ENCODE data around the gene IQCB1. TPM values are rescaled to one million over a fixed set of nuclear protein-coding genes. Genes with fewer than 3 reads are reported as not detected.

The IQCB1 gene
- total RNA-seq, 1 donor from 2014 or later = 16.0 TPM

DNA sequence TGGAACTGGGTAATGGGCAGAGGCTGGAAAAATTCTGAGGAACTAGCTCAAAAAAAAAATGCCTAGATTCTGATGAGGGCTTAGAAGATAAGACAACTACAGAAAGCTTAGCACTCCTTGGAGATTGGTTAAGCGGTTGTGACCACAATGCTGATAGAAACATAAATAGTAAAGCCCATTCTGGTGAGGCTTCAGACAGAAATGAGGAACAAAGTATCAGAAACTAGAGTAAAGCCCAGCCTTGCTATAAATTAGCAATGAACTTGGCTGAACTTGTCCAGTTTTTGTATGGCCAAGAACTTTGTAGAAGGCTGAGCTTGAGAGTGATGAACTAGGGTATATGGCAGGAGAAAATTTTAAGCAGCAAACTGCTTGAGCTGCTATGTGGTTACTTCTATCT, 110.7 kb downstream of the IQCB1 start:
- Histone ChIP-seq H3K27me3 (ENCODE audit: control insufficient read depth, insufficient read depth, low read length) (no peaks in the 10 kb centered on the region), H3K4me3 (ENCODE audit: low read depth, low read length) (no peak overlapping the region), H3K36me3 (ENCODE audit: control insufficient read depth, insufficient read depth, low read length) (no peaks in the 10 kb centered on the region)
- DNase-seq (ENCODE audit: low read depth) = no peak
- TF ChIP-seq, protein P1, sequence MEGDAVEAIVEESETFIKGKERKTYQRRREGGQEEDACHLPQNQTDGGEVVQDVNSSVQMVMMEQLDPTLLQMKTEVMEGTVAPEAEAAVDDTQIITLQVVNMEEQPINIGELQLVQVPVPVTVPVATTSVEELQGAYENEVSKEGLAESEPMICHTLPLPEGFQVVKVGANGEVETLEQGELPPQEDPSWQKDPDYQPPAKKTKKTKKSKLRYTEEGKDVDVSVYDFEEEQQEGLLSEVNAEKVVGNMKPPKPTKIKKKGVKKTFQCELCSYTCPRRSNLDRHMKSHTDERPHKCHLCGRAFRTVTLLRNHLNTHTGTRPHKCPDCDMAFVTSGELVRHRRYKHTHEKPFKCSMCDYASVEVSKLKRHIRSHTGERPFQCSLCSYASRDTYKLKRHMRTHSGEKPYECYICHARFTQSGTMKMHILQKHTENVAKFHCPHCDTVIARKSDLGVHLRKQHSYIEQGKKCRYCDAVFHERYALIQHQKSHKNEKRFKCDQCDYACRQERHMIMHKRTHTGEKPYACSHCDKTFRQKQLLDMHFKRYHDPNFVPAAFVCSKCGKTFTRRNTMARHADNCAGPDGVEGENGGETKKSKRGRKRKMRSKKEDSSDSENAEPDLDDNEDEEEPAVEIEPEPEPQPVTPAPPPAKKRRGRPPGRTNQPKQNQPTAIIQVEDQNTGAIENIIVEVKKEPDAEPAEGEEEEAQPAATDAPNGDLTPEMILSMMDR (IDR thresholded peaks at IDR 0.05; ENCODE audit: insufficient read depth, low read length, poor library complexity, severe bottlenecking) = no peak

DNA sequence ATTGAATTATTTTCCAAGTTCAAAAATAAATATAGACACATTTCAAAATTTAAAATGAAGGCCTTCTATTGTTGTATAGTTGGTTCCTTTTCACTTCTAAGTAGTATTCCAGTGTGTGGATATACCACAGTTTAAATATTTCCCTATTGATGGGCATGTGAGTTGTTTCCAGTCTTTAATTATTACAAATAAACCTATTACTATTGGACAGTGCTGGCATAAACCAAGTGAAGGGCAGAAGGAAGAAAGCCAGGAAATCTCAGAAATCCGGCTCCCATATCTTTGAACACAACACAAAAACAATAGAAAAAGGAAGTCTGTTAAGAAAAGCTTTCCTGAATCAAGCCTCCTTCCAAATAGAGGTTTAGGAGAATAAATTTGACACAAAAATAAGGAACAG, 111.4 kb downstream of the IQCB1 start:
- Histone ChIP-seq H3K4me3 (ENCODE audit: low read depth, low read length) (no peak overlapping the region), H3K36me3 (ENCODE audit: control insufficient read depth, insufficient read depth, low read length) (no peaks in the 10 kb centered on the region), H3K27me3 (ENCODE audit: control insufficient read depth, insufficient read depth, low read length) (no peaks in the 10 kb centered on the region)
- TF ChIP-seq, protein P1 (IDR thresholded peaks at IDR 0.05; ENCODE audit: insufficient read depth, low read length, poor library complexity, severe bottlenecking) = no peak
- no peak for DNase-seq (ENCODE audit: low read depth)

DNA sequence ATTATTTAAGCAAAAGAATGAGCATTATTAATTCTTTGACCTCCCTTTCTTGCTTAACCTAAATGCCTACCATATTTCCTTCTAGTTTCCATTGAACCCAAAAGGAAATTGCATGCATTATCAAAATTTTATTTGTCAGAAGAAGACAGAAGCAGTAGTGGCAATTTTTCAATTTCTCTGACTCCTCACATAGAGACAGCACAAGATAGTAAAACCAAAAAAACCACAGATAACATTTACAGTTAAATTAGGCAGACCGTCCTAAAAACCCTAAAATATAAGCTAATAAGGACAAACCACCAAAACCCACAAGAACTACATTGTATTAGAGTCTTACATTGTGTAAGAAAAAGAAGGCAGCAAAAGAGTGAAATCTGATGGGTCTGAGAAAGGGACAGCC, 112.4 kb downstream of the IQCB1 start:
- DNase-seq (ENCODE audit: low read depth) = no peak
- Histone ChIP-seq H3K4me3 (ENCODE audit: low read depth, low read length) (no peak overlapping the region), H3K36me3 (ENCODE audit: control insufficient read depth, insufficient read depth, low read length) (no peaks in the 10 kb centered on the region), H3K27me3 (ENCODE audit: control insufficient read depth, insufficient read depth, low read length) (no peaks in the 10 kb centered on the region)
- TF ChIP-seq, protein P1 (IDR thresholded peaks at IDR 0.05; ENCODE audit: insufficient read depth, low read length, poor library complexity, severe bottlenecking) = no peak

DNA sequence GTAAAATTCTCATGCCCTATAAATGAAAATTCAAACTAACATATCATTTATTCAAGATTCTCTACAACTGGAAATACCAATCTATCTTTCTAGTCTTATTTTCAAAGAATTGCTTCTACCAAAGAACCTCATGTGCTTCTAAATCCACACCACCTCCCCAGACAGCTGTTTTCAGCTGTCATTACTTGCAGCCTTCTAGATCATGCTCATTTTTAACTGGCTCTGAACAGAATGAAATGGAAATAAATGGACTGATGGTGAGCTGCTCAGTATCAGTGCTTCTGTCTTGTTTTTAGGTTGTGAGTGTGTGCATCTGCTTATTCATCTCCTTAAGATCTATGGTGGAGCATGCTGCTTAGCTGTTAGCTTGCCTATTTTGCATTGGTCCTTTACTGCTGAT, 114.7 kb downstream of the IQCB1 start:
- TF ChIP-seq, protein P1 (IDR thresholded peaks at IDR 0.05; ENCODE audit: insufficient read depth, low read length, poor library complexity, severe bottlenecking) = no peak
- Histone ChIP-seq H3K4me3 (ENCODE audit: low read depth, low read length) (no peak overlapping the region), H3K27me3 (ENCODE audit: control insufficient read depth, insufficient read depth, low read length) (no peaks in the 10 kb centered on the region), H3K36me3 (ENCODE audit: control insufficient read depth, insufficient read depth, low read length) (no peaks in the 10 kb centered on the region)
- no peak for DNase-seq (ENCODE audit: low read depth)

Other genes starting within 250 kb of the IQCB1 start
- under 0.01 TPM in 1 of 2 replicates, not detected in the other for gene FBXO40, start 241.7 kb downstream of the IQCB1 start, total RNA-seq
- gene HCLS1, start 174.2 kb downstream of the IQCB1 start, total RNA-seq = 0.92 and 1.1 TPM in 2 replicates
- 34.4 and 112 TPM in 2 replicates for gene GOLGB1, start 85.3 kb downstream of the IQCB1 start, total RNA-seq
- 1.1 and 1.5 TPM in 2 replicates for gene EAF2, start 149 bp upstream of the IQCB1 start, total RNA-seq
- gene SLC15A2, start 59.3 kb upstream of the IQCB1 start, total RNA-seq = 0.07 and 0.63 TPM in 2 replicates
- gene ILDR1, start 187.2 kb upstream of the IQCB1 start, total RNA-seq = 3.7 and 4.4 TPM in 2 replicates
- not detected in 2 replicates for gene CD86, start 220.3 kb upstream of the IQCB1 start, total RNA-seq

Data from kidney epithelial cell (primary cell).